GM12878 (cell line): ENCODE measurements around the gene IKZF1. TPM values are rescaled to one million over a fixed set of nuclear protein-coding genes. Genes with fewer than 3 reads are reported as not detected.

ENCODE experiments used
- ATAC-seq: fragments of 200-7000 bp; cut with Tn5 transposase; 3 replicates; pipeline ENCODE4 v1.9.1; 2020; ENCODE audit warnings: mild to moderate bottlenecking, moderate library complexity
- BruUV-seq: library from RNA; stranded (reverse); fragments of 400-500 nt; replicated peaks from 2 replicates; lab custom pipeline; 2021; lab: Mats Ljungman, UMichigan
- CTCF ChIA-PET: fragments of 300-600 bp; sonication (Branson Sonifier 250); formaldehyde crosslinking; extraction: SDS; loops from one replicate; lab custom pipeline; 2021; ENCODE audit warnings: inconsistent platforms; lab: Yijun Ruan, JAX
- POLR2A ChIA-PET: fragments of 350-600 bp; formaldehyde crosslinking; extraction: SDS; loops from one replicate; lab custom pipeline; 2021; ENCODE audit warnings: inconsistent platforms; lab: Charles Lee
- RAD21 ChIA-PET: fragments of 300-600 bp; sonication (Branson Sonifier 250); formaldehyde crosslinking; loops from one replicate; lab custom pipeline; 2023; ENCODE audit warnings: antibody characterized with exemption; ENCODE audit not compliant: unreplicated experiment; lab: Charles Lee
- SMC1A ChIA-PET: fragments of 300-600 bp; sonication (Branson Sonifier 250); formaldehyde crosslinking; loops from one replicate; lab custom pipeline; 2023; ENCODE audit not compliant: unreplicated experiment, uncharacterized antibody; lab: Charles Lee
- DNase-seq: peaks from one replicate; pipeline ENCODE4 v3.0.0-alpha.2; 2011; ENCODE audit warnings: low read depth, low spot score
- FAIRE-seq: peaks from 3 replicates; lab custom pipeline; 2011; peaks lifted over from hg19 to GRCh38; lab: Jason Lieb, UNC
- H2AFZ ChIP-seq: 2 replicates; pipeline ENCODE4 v1.6.0; 2011; ENCODE audit warnings: low read depth, low read length, control low read depth; ENCODE audit not compliant: control insufficient read depth
- H3K27ac ChIP-seq: 2 replicates; pipeline ENCODE4 v1.5.1; 2011; ENCODE audit warnings: control low read depth; ENCODE audit not compliant: control insufficient read depth, insufficient read depth
- H3K27me3 ChIP-seq, 2 experiments: replicated peaks in 1 of 2; 2 replicates each; pipeline versions ENCODE4 v1.6.0 to v1.6.1; 2011; ENCODE audit warnings: low read length in 1 of 2; ENCODE audit not compliant: control insufficient read depth in 2 of 2, insufficient read depth in 2 of 2
- H3K36me3 ChIP-seq, 2 experiments: 2 replicates each; pipeline ENCODE4 v1.5.1; 2011; ENCODE audit warnings: low read length in 1 of 2; ENCODE audit not compliant: control insufficient read depth in 2 of 2, insufficient read depth in 2 of 2
- H3K4me1 ChIP-seq: 2 replicates; pipeline ENCODE4 v1.6.1; 2011; ENCODE audit warnings: mild to moderate bottlenecking, low read length, moderate library complexity, mixed read lengths; ENCODE audit not compliant: control insufficient read depth, insufficient read depth
- H3K4me2 ChIP-seq: 2 replicates; pipeline ENCODE4 v1.6.0; 2011; ENCODE audit warnings: control low read depth; ENCODE audit not compliant: control insufficient read depth, insufficient read depth
- H3K4me3 ChIP-seq: fragments of 200-600 bp; sonication (generic); 2 replicates; pipeline ENCODE4 v1.5.1; 2016
- H3K79me2 ChIP-seq: 2 replicates; pipeline ENCODE4 v1.6.0; 2011; ENCODE audit warnings: low read length; ENCODE audit not compliant: control insufficient read depth, insufficient read depth
- H3K9ac ChIP-seq: 2 replicates; pipeline ENCODE4 v1.8.0; 2011; ENCODE audit warnings: low read length, control low read depth, mixed read lengths; ENCODE audit not compliant: control insufficient read depth, insufficient read depth
- H3K9me3 ChIP-seq: replicated peaks from 3 replicates; pipeline ENCODE4 v1.5.1; 2011; ENCODE audit warnings: mild to moderate bottlenecking, low read length; ENCODE audit not compliant: control insufficient read depth, insufficient read depth
- H4K20me1 ChIP-seq: 2 replicates; pipeline ENCODE4 v1.6.0; 2011; ENCODE audit not compliant: control insufficient read depth, insufficient read depth
- EP300 ChIP-seq, 2 experiments: fragments of 150-350 bp in 1 of 2; IDR thresholded peaks; 2 replicates each; pipeline ENCODE4 v1.6.1; 2011 to 2012; ENCODE audit warnings: low read depth in 2 of 2, low read length in 2 of 2, borderline replicate concordance in 1 of 2, improper control_type of control experiment in 1 of 2, inconsistent platforms in 1 of 2; ENCODE audit not compliant: control insufficient read depth in 1 of 2
- FOXM1 ChIP-seq: IDR thresholded peaks from 2 replicates; pipeline ENCODE4 v1.6.1; 2012; ENCODE audit warnings: low read depth, mild to moderate bottlenecking, inconsistent platforms, low read length, moderate library complexity
- MAX ChIP-seq: IDR thresholded peaks from 2 replicates; pipeline ENCODE4 v1.6.1; 2012; ENCODE audit warnings: low read depth, low read length, improper control_type of control experiment
- NR2C2 ChIP-seq: IDR thresholded peaks from 2 replicates; pipeline ENCODE4 v1.6.1; 2011; ENCODE audit warnings: borderline replicate concordance, low read depth; ENCODE audit not compliant: control insufficient read depth, insufficient read length
- PML ChIP-seq: IDR thresholded peaks from 2 replicates; pipeline ENCODE4 v1.6.1; 2012; ENCODE audit warnings: low read length, inconsistent platforms
- SRF ChIP-seq, 2 experiments: IDR thresholded peaks; 2 replicates each; pipeline ENCODE4 v1.6.1; 2011; ENCODE audit warnings: low read depth in 2 of 2, low read length in 2 of 2, mild to moderate bottlenecking in 1 of 2, moderate library complexity in 1 of 2
- ZNF207 ChIP-seq: fragments of 450-650 bp; IDR thresholded peaks from 2 replicates; pipeline ENCODE4 v1.6.1; 2014; ENCODE audit warnings: antibody characterized with exemption, mild to moderate bottlenecking, borderline replicate concordance
- ZNF384 ChIP-seq: IDR thresholded peaks from 2 replicates; pipeline ENCODE4 v1.6.1; 2012; ENCODE audit warnings: low read depth, mild to moderate bottlenecking, low read length, improper control_type of control experiment, borderline replicate concordance
- ZSCAN29 ChIP-seq: fragments of 450-650 bp; IDR thresholded peaks from 2 replicates; pipeline ENCODE4 v1.6.1; 2017; ENCODE audit warnings: mild to moderate bottlenecking, moderate library complexity
- WGBS: methylation state at CpG from one replicate; pipeline ENCODE4 v1.1.6; 2016; ENCODE audit warnings: low lambda C conversion rate; ENCODE audit not compliant: insufficient replicate concordance, insufficient coverage; ENCODE audit errors: missing lambda C conversion rate; 5-methylcytosine and 5-hydroxymethylcytosine counted together
- in situ Hi-C: fragments of 300-500 bp; cut with MboI; formaldehyde crosslinking; loops from 9 replicates; pipeline ENCODE4 v1.14.3; 2018; ENCODE audit warnings: mixed read lengths
- intact Hi-C: fragments of 100-400 bp; cut with micrococcal nuclease; formaldehyde crosslinking; loops from one replicate; pipeline ENCODE4 v1.14.2; 2022; ENCODE audit not compliant: unreplicated experiment
- polyA plus RNA-seq, 11 experiments: library from polyadenylated mRNA; depleted of rRNA in 4 of 11; unstranded in 6 of 11; stranded (reverse) in 5 of 11; fragments of >200 nt; fragmentation: Nextera tagmentation in 4 of 11; fragmentation: Illumina TruSeq in 1 of 11; extraction: Ambion mirVana in 4 of 11; extraction: Trizol in 1 of 11; gene quantifications; 1 replicate in 1 of 11; 2 replicates in 10 of 11; pipeline versions ENCODE4 v1.2.1 to v1.2.3, GENCODE V29; 2011 to 2016; ENCODE audit warnings: inconsistent platforms in 2 of 11, missing spikeins in 2 of 11, low read depth in 1 of 11
- total RNA-seq, 4 experiments: library from RNA; depleted of rRNA in 3 of 4; stranded (reverse); fragments of >200 nt in 3 of 4; fragmentation: Illumina TruSeq in 1 of 4; extraction: Trizol in 1 of 4; gene quantifications; 2 replicates each; pipeline versions ENCODE4 v1.2.1 to v1.2.3, GENCODE V29; 2013 to 2021
- TF ChIP-seq, protein P1 (sequence below): IDR thresholded peaks from 2 replicates; pipeline ENCODE4 v1.6.1; 2011; ENCODE audit warnings: low read depth, mild to moderate bottlenecking, low read length, moderate library complexity, borderline replicate concordance; ENCODE audit errors: extremely low read depth

IKZF1 gene
- total and polyA plus RNA-seq, 10 of the 15 experiments (the other 5 are each of a cell fraction or from before 2014, with no cell fraction given): 27.2 to 125 (median 71.6) TPM

- Histone ChIP-seq H4K20me1 (no peaks in the 10 kb centered on the region), H2AFZ (no peak overlapping the region), H3K4me1 (no peaks in the 10 kb centered on the region), H3K27me3 (no peaks in the 10 kb centered on the region), H3K79me2 (no peaks in the 10 kb centered on the region; the same call in none of the 2 replicates), H3K4me3 (no peak overlapping the region), H3K36me3 (peaks cover 9 to 19% of the 10 kb centered on the region in 2 experiments), H3K9me3 (no peaks in the 10 kb centered on the region; the same call in 2 of the 3 replicates), H3K27ac (no peak overlapping the region), H3K9ac (no peak overlapping the region), H3K4me2 (no peak overlapping the region)
- ChIA-PET RAD21 (interaction anchor here (0.7 to 1.3 kb wide), 3 partner anchors 54 to 157 kb away, joined by 3 to 4 read pairs (median 3); no protein-coding TSS in a partner anchor), POLR2A (interaction anchor here (0.7 to 1.0 kb wide), 2 partner anchors 65 to 227 kb away, joined by 3 read pairs; no protein-coding TSS in a partner anchor), CTCF (interaction anchor here (0.7 to 1.7 kb wide), 8 partner anchors 10 to 270 kb away, joined by 3 to 7 read pairs (median 3); no protein-coding TSS in a partner anchor), SMC1A (interaction anchor here (0.8 to 8.4 kb wide), 6 partner anchors 11 to 97 kb away, joined by 3 to 69 read pairs (median 3); no protein-coding TSS in a partner anchor)
- TF ChIP-seq EP300 (IDR thresholded peaks at IDR 0.05; ENCODE audit: borderline replicate concordance in 1 of 2, control insufficient read depth in 1 of 2, low read depth in 2 of 2, low read length in 2 of 2): no peak
- TF ChIP-seq SRF (IDR thresholded peaks at IDR 0.05; ENCODE audit: low read depth in 2 of 2, low read length in 2 of 2): no peak
- no peak for TF ChIP-seq MAX
- TF ChIP-seq ZNF207: no peak
- no peak for TF ChIP-seq PML
- no peak for TF ChIP-seq NR2C2
- no peak for TF ChIP-seq ZSCAN29
- TF ChIP-seq FOXM1: no peak
- no peak for TF ChIP-seq ZNF384
- TF ChIP-seq, protein P1, sequence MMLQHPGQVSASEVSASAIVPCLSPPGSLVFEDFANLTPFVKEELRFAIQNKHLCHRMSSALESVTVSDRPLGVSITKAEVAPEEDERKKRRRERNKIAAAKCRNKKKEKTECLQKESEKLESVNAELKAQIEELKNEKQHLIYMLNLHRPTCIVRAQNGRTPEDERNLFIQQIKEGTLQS: no peak
- in situ Hi-C loops: no loop called here
- intact Hi-C loops: no loop called here
- 51% methylated on average over 5 of the region's 5 CpGs for WGBS
- no TSS peak for BruUV-seq
- DNase-seq (no peak), FAIRE-seq (no peak), ATAC-seq (no peak)
Observed at GRCh38 chr7:50362142-50362541, 57.6 kb downstream of the IKZF1 start.
